Suprapubic skin (tissue), 4 donors: ENCODE results near the gene SUSD5. TPM values are rescaled to one million over a fixed set of nuclear protein-coding genes. Genes with fewer than 3 reads are reported as not detected.

ENCODE experiments used
- DNase-seq, 2 donors: peaks; one replicate each; pipeline ENCODE4 v3.0.0-alpha.2; 2019; ENCODE audit warnings: low spot score in 2 of 2
- H3K27ac ChIP-seq: fragments of 200-600 bp; sonication (generic); one replicate; pipeline ENCODE4 v1.5.1; 2019
- H3K27me3 ChIP-seq: fragments of 200-600 bp; sonication (generic); one replicate; pipeline ENCODE4 v1.5.1; 2019
- H3K36me3 ChIP-seq: fragments of 200-600 bp; sonication (generic); one replicate; pipeline ENCODE4 v1.5.1; 2019
- H3K4me1 ChIP-seq: fragments of 200-600 bp; sonication (generic); one replicate; pipeline ENCODE4 v1.5.1; 2019
- H3K4me3 ChIP-seq: fragments of 200-600 bp; sonication (generic); one replicate; pipeline ENCODE4 v1.5.1; 2019; ENCODE audit warnings: mild to moderate bottlenecking
- H3K9me3 ChIP-seq: fragments of 200-600 bp; sonication (generic); one replicate; pipeline ENCODE4 v1.5.1; 2019
- CTCF ChIP-seq, 2 donors: fragments of 200-600 bp in 1 of 2; fragments of 450-650 bp in 1 of 2; sonication (generic) in 1 of 2; IDR thresholded peaks; one replicate each; pipeline ENCODE4 v1.5.1; 2016 to 2019; ENCODE audit warnings: antibody characterized with exemption in 2 of 2, mild to moderate bottlenecking in 1 of 2, moderate library complexity in 1 of 2
- EP300 ChIP-seq: sonication (generic); formaldehyde crosslinking; IDR thresholded peaks from one replicate; pipeline ENCODE4 v1.6.1; 2017; ENCODE audit warnings: antibody characterized with exemption
- POLR2A ChIP-seq, 2 donors: fragments of 450-650 bp; IDR thresholded peaks; one replicate each; pipeline ENCODE4 v1.6.1; 2017; ENCODE audit warnings: antibody characterized with exemption in 2 of 2, mild to moderate bottlenecking in 2 of 2, moderate library complexity in 2 of 2
- POLR2AphosphoS5 ChIP-seq, 3 donors: sonication (generic); formaldehyde crosslinking; IDR thresholded peaks; one replicate each; pipeline ENCODE4 v1.6.1; 2017; ENCODE audit warnings: antibody characterized with exemption in 3 of 3
- WGBS: methylation state at CpG from one replicate; pipeline ENCODE4 v1.1.5; 2018; 5-methylcytosine and 5-hydroxymethylcytosine counted together
- total RNA-seq, 4 donors: library from RNA; depleted of rRNA; stranded (reverse); fragments of >200 nt; gene quantifications; one replicate each; pipeline ENCODE4 v1.1.0, GENCODE V29; 2016

The SUSD5 gene
- total RNA-seq, 4 donors from 2014 or later: 0.60 to 2.6 (median 1.4) TPM

- 22% methylated on average over 2 of the region's 3 CpGs for WGBS
- Histone ChIP-seq H3K36me3 (no peaks in the 10 kb centered on the region), H3K27me3 (no peaks in the 10 kb centered on the region), H3K4me1 (no peaks in the 10 kb centered on the region), H3K9me3 (no peaks in the 10 kb centered on the region), H3K27ac (no peak overlapping the region), H3K4me3 (no peak overlapping the region)
- TF ChIP-seq POLR2A (IDR thresholded peaks at IDR 0.05) (no peak), POLR2AphosphoS5 (IDR thresholded peaks at IDR 0.05) (no peak), EP300 (no peak), CTCF (IDR thresholded peaks at IDR 0.05) (no peak)
- DNase-seq: no peak
Measured at GRCh38 chr3:33105341-33105948, 113.2 kb downstream of the SUSD5 start.

DNA sequence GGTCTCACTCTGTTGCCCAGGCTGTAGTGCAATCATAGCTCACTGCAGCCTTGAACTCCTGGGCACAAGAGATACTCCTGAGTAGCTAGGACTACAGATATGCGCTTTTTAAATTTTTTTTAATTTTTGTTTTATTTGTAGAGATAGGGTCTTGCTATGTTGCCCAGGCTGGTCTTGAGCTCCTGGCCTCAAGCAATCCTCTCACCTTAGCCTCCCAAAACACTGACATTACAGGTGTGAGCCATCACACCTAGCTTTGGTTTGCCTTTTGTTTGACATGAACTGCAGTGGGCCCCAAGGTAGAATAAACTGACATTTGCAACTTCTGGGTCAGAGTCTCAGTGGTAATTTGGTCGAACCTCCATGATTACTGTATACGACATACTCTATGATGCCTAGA, 113.8 kb downstream of the SUSD5 start:
- Histone ChIP-seq H3K4me1 (no peaks in the 10 kb centered on the region), H3K36me3 (no peaks in the 10 kb centered on the region), H3K4me3 (no peak overlapping the region), H3K9me3 (no peaks in the 10 kb centered on the region), H3K27ac (no peak overlapping the region), H3K27me3 (no peaks in the 10 kb centered on the region)
- 97% methylated on average over 3 of the region's 3 CpGs for WGBS
- DNase-seq: no peak
- no peak for TF ChIP-seq POLR2AphosphoS5 (IDR thresholded peaks at IDR 0.05)
- no peak for TF ChIP-seq POLR2A (IDR thresholded peaks at IDR 0.05)
- no peak for TF ChIP-seq CTCF (IDR thresholded peaks at IDR 0.05)
- no peak for TF ChIP-seq EP300

DNA sequence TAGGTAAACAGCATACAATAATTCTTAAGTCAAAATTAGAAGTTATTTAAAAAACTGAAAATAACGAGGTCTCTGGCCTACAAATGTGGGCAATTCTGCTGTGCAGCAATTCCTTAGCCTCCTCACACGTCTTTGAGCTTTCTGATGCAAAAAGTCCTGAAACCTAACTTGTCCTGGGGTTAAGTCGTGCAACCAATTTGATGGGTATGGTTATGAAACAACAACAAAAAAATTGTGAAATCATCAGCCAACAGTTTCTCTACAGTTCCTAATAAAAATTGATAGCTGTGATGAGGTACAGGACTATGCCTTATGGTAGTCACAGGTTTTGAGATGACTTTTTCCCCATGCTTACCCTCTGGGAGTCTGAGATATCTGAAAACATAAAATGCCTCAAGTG, 115.1 kb downstream of the SUSD5 start:
- H3K4me3 ChIP-seq: no peak overlapping the region
- no peaks in the 10 kb centered on the region for H3K36me3 ChIP-seq
- DNase-seq: no peak
- H3K9me3 ChIP-seq: no peaks in the 10 kb centered on the region
- no peak for TF ChIP-seq POLR2AphosphoS5 (IDR thresholded peaks at IDR 0.05)
- TF ChIP-seq EP300: no peak
- TF ChIP-seq CTCF (IDR thresholded peaks at IDR 0.05): no peak
- no peak for TF ChIP-seq POLR2A (IDR thresholded peaks at IDR 0.05)
- no peak overlapping the region for H3K27ac ChIP-seq
- H3K27me3 ChIP-seq: no peaks in the 10 kb centered on the region
- no peaks in the 10 kb centered on the region for H3K4me1 ChIP-seq
- WGBS: 88% methylated on average over 3 of the region's 3 CpGs

DNA sequence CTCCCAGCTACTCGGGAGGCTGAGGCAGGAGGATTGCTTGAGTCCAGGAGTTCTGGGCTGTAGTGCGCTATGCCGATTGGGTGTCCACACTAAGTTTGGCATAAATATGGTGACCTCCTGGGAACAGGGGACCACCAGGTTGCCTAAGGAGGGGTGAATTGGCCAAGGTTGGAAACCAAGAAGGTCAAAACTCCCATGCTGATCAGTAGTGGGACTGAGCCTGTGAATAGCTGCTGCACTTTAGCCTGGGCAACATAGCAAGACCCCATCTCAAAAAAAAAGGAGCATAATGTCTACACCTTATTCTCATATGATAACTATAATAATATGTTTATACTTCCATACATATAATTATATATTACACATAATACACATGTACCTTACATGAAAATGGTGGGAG, 115.6 kb downstream of the SUSD5 start:
- no peaks in the 10 kb centered on the region for H3K27me3 ChIP-seq
- no peaks in the 10 kb centered on the region for H3K9me3 ChIP-seq
- no peaks in the 10 kb centered on the region for H3K4me1 ChIP-seq
- TF ChIP-seq POLR2AphosphoS5 (IDR thresholded peaks at IDR 0.05): no peak
- no peak for TF ChIP-seq EP300
- TF ChIP-seq POLR2A (IDR thresholded peaks at IDR 0.05): no peak
- TF ChIP-seq CTCF (IDR thresholded peaks at IDR 0.05): no peak
- WGBS: 93% methylated on average over 3 of the region's 3 CpGs
- H3K36me3 ChIP-seq: no peaks in the 10 kb centered on the region
- no peak for DNase-seq
- H3K4me3 ChIP-seq: no peak overlapping the region
- no peak overlapping the region for H3K27ac ChIP-seq

- Histone ChIP-seq H3K27me3 (no peaks in the 10 kb centered on the region), H3K4me1 (peaks cover 15% of the 10 kb centered on the region), H3K36me3 (no peaks in the 10 kb centered on the region), H3K4me3 (no peak overlapping the region), H3K9me3 (no peaks in the 10 kb centered on the region), H3K27ac (no peak overlapping the region)
- TF ChIP-seq POLR2A (IDR thresholded peaks at IDR 0.05) (no peak), POLR2AphosphoS5 (IDR thresholded peaks at IDR 0.05) (no peak), EP300 (no peak), CTCF (IDR thresholded peaks at IDR 0.05) (no peak)
- DNase-seq: no peak
- WGBS: 75% methylated on average over 2 of the region's 2 CpGs
Measured at GRCh38 chr3:33100229-33100628, 118.4 kb downstream of the SUSD5 start.

Other genes starting within 250 kb of the SUSD5 start
- gene GLB1, start 121.7 kb downstream of the SUSD5 start, total RNA-seq: 10 to 100 TPM; 27.1 to 42.6 (median 40.3) TPM
- 10 to 100 TPM in 3 of 4 donors, 1 to 10 TPM in 1; 9.7 to 17.1 (median 15.6) TPM for gene TMPPE, start 121.7 kb downstream of the SUSD5 start, total RNA-seq
- 100 to 1,000 TPM in 3 of 4 donors, 10 to 100 TPM in 1; 99.5 to 162 (median 135) TPM for gene CRTAP, start 104.8 kb downstream of the SUSD5 start, total RNA-seq
- gene FBXL2, start 58.6 kb upstream of the SUSD5 start, total RNA-seq: 1 to 10 TPM; 2.2 to 4.1 (median 3.3) TPM
- gene UBP1, start 221.6 kb upstream of the SUSD5 start, total RNA-seq: 10 to 100 TPM; 39.7 to 70.4 (median 55.6) TPM